GM15510 (cell line): ENCODE data around the gene PDS5A.
A peak's percentile ranks its signal among the peaks of the same experiment; 100 is the strongest.

Source experiments
- POLR2A ChIP-seq: IDR thresholded peaks from 3 replicates; pipeline ENCODE4 v1.6.1; 2011; ENCODE audit warnings: borderline replicate concordance; ENCODE audit not compliant: insufficient read length; ENCODE audit errors: extremely low read depth

PDS5A gene, protein sequence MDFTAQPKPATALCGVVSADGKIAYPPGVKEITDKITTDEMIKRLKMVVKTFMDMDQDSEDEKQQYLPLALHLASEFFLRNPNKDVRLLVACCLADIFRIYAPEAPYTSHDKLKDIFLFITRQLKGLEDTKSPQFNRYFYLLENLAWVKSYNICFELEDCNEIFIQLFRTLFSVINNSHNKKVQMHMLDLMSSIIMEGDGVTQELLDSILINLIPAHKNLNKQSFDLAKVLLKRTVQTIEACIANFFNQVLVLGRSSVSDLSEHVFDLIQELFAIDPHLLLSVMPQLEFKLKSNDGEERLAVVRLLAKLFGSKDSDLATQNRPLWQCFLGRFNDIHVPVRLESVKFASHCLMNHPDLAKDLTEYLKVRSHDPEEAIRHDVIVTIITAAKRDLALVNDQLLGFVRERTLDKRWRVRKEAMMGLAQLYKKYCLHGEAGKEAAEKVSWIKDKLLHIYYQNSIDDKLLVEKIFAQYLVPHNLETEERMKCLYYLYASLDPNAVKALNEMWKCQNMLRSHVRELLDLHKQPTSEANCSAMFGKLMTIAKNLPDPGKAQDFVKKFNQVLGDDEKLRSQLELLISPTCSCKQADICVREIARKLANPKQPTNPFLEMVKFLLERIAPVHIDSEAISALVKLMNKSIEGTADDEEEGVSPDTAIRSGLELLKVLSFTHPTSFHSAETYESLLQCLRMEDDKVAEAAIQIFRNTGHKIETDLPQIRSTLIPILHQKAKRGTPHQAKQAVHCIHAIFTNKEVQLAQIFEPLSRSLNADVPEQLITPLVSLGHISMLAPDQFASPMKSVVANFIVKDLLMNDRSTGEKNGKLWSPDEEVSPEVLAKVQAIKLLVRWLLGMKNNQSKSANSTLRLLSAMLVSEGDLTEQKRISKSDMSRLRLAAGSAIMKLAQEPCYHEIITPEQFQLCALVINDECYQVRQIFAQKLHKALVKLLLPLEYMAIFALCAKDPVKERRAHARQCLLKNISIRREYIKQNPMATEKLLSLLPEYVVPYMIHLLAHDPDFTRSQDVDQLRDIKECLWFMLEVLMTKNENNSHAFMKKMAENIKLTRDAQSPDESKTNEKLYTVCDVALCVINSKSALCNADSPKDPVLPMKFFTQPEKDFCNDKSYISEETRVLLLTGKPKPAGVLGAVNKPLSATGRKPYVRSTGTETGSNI (N-terminal part only)

DNA sequence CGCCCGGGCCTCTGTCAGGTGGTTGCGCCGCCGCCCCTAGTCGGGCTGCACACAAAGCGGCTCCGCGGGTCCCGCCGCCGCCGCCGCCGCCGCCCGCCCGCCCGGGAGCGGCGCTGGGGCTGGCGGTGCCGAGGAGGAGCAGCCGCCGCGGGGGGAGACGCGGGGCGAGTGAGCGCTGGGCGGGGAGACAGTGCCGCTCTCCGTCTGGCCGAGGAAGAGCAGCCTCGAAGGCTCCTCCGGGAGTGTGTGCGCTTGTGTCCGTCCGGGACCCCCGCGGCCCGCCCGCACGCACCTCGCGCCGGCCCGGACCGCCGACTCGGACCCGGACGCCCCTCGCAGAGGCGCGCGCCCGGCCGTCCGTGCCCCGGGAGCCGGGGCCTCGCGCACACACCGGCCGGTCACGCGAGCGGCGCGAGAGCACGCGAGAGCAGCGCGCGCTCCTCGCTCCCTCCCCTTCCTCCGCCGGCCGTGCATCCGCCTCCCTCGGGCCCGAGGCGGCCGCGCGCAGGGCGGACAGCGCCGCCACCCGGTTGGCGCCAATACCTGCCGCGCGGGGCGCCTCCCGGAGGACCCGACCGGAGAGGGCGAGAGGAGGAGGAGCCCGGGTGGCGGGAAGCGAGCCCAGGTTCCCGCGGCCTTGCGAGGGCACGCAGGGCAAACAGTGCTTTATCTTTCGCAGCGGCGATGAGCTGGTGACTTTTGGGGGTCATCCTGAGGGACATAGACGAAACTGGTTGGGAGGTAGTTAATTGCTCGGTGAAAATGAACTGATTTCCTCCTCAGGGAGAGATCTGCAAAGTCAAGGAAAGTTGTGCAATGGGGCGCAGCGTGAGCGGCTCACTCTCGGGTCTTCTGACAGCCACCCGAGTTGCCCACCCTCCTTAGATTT, at the start of gene PDS5A:
Gene PDS5A (minus strand): TSS at position 423 of the 889 bp plus-strand sequence. CDS start 1,334 bp downstream, outside the sequence.
- peak; percentile 87 for TF ChIP-seq POLR2A

DNA sequence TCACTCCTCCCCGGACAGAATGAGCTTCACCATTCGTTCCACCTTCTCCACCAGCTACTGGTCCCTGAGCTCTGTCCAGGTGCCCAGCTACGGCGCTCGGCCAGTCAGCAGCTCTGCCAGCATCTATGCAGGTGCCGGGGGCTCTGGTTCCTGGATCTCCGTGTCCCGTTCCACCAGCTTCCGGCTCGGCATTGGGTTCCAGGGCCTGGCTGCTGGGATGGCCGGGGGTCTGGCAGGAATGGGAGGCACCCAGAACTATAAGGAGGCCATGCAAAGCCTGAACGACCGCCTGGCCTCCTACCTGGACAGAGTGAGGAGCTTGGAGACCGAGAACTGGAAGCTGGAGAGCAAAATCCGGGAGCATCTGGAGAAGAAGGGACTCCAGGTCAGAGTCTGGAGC, 42.5 kb upstream of the PDS5A start:
- TF ChIP-seq POLR2A = no peak

DNA sequence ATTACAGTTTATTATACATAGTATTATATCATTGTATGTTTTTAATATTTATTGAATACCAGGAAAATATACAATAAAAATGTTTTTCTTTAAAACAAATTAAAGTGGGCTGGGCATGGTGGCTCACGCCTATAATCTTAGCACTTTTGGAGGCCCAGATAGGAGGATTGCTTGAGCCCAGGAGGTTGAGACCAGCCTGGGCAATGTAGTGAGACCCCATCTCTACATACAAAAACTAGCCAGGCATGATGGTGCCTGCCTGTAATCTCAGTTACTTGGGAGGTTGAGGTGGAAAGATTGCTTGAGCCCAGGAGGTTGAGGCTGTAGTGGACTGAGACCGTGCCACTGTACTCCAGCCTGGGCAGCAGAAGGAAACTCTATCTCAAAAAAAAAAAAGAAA, 38.3 kb upstream of the PDS5A start:
- no peak for TF ChIP-seq POLR2A

DNA sequence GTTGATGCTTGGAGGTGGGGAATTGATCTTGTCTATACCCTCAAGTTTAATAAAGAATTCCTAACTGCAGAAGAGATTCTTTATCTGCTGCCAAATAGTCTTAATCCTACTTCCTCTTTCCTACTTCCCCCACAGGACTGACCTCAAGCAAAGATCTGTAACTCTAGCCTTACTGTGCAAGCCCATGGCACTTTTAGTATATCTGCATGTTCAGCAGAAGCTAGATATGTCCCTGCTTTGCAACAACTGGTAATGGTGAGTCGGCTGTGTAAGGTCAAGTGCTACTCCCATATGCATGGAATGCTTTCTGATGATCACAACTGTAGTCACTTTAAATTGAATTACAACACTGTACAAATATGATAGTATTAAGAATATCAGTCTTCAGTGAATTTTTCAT, 26.3 kb upstream of the PDS5A start:
- no peak for TF ChIP-seq POLR2A

DNA sequence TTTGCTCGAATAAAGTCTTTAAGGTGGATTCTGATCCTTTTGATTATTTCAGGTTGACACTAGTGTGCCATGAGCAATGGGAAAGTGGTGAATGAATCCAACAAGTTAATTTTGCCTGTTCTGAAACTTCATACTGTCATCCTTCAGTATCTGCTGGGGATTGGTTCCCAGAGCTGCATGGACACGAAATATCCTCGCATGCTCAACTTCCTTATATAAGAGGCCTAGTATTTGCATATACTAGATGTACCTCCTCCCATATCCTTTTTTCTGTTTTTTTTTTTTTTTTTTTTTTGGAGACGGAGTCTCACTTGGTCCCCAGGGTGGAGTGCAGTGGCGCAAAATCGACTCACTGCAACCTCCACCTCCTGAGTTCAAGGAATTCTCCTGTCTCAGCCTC, 23.0 kb upstream of the PDS5A start:
- TF ChIP-seq POLR2A = no peak

DNA sequence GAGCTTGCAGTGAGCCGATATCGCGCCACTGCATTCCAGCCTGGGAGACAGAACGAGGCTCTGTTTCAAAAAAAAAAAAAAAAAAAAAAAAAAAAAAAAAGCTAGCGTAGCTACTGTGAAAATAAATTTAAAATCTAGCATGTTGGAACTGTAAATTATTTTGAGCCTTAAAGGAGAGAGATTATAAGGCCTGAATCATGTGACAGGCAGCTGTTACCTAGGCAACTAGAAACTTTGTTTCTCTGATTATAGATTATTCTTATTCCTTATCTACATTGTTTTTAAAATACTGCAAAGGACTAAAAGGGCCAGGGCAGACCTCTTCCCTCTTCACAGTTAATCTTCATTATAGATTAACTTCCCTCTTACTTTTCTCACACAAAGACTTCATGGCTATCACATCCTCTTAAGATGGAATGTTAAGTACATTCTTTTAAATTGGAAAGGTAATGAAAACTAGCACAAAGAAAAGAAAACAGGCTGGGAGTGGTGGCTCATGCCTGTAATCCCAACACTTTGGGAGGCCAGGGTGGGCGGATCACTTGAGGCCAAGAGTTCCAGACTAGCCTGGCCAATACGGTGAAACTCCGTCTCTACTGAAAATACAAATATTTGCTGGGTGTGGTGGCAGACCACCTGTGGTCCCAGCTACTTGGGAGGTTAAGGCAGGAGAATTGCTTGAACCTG, 21.1 kb upstream of the PDS5A start:
- no peak for TF ChIP-seq POLR2A

DNA sequence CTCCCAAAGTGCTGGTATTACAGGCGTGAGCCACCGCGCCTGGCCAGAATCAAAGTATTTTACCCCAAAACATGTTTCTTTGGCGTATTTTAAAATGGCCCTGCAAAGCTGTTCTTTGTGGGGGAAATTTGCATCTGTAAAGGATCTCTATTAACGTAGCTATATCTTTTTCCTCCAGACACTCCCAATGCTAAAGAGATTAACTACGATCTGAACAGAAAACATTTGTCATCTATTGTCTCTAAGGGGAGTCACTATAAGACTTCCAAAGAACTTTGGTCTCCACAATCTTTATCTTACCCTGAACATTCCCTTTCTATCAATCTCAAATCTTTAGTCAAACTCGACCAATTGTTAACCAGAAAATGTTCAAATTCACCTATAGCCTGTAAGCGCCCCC, 19.1 kb upstream of the PDS5A start:
- no peak for TF ChIP-seq POLR2A

DNA sequence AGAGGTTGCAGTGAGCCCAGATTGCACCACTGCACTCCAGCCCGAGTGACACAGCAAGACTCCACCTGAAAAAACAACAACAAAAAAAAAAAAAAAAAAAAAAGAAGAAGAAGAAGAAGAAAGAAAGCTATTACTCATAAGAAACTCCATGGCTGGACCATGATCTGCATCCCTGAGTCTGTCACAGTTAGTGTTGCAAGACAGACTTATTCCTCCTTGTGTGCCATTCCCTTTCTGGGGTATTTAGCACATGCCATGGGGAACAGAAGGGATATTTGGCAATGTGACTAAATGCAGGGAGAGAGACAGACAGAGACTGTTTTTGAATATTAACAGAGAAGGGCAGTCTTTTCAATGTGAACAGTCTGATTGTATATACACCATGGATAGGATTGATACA, 16.7 kb upstream of the PDS5A start:
- TF ChIP-seq POLR2A = no peak

DNA sequence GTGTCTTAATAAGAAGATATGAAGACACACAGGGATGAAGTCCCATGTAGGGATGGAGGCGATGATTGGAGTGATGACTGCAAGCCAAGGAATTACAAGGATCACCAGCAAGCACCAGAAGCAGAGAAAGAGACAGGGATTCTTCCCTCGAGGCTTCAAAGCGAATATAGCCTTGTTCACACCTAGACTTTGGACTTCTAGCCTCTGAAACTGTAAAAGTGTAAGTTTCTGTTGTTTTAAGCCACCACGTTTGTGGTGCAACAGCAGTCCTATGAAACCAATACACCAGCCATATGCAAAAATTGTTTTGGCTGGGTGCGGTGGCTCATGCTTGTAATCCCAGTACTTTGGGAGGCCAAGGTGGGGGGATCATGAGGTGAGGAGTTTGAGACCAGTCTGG, 9.8 kb upstream of the PDS5A start:
- no peak for TF ChIP-seq POLR2A

DNA sequence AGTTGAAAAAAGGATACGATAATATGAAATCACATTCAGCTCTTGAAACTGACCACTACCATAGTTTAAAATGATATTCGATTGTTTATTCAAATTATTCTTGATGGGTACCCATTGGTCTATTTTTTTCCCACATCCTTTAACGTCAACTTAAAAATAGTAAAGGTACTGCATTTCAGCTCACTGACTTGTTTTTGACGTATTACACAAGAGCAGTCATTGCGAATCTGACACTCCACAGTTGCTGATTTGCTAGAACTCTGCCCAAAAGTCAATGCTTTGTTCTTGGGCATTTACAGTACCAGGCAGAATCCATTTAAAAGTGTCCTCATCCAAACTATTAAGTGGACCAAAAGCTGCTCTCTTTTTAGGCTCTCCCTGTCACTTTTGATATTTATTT, 1.2 kb upstream of the PDS5A start:
- TF ChIP-seq POLR2A = no peak

DNA sequence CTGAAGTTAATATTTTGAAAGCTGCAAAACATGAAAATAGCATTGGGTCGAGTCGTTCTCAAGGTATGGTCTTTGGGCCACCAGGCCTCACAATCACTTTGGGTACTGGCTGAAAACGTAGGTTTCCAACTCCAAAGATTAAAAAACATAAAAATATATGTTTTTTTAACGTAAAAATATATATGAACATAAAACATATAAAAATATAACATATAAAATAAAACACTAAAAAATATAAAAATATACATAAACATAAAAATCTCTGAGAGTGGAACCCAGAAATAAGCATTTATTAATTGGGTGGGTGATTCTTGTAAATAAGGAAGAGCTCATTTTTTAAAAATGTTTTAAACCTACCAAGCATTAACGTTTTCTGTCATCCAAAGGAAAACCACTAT, 666 bp upstream of the PDS5A start:
- no peak for TF ChIP-seq POLR2A

DNA sequence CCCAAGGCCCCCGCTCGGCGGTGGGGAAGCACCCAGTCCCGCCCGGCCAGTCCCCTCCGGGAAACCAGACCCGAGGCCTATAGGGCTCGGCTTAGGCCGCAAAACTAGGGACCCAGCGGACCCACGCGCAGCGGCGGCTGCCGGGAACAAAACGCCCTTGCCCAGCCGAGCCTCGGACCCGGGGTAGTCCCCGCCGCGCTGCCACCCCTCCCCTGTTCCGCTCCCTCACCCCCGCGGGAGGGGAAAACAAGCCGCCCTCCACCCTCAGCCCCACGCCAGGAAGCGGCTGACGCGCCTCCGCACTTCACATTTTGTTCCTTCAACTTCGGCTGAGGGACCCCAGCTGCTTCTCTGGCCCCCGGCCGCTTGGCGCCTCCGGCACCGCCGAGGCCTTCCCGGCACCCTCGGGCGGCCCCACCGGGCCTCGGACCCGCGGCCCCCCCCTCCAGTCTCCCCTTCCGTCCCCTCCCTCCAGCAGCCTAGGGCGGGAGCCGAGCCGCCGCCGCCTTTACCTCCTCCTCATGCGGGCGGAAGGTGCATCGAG, 694 bp downstream of the PDS5A start:
- TF ChIP-seq POLR2A = no peak
